Middle frontal gyrus (tissue), 1 donor: ENCODE results near the gene CD28.
"Not testable (repeated sequence)": the region's sequence is repeated elsewhere in the genome, so short reads cannot be mapped to it uniquely, and the experiment has no call there.

Source experiments
- DNase-seq: peaks from one replicate; pipeline ENCODE4 v3.0.0-alpha.2; 2015; ENCODE audit warnings: low spot score; ENCODE audit errors: extremely low spot score

Gene CD28

GRCh38 chr2:203685789-203686420 is 20.5 kb upstream of the CD28 start:
- DNase-seq: no peak

- DNase-seq: no peak
These were observed 19.3 kb upstream of the CD28 start for GRCh38 chr2:203687165-203687564.

- DNase-seq: no peak
These were observed 17.6 kb upstream of the CD28 start for GRCh38 chr2:203688798-203689197.

- DNase-seq: no peak
These were observed 16.9 kb upstream of the CD28 start for GRCh38 chr2:203689426-203690116.

GRCh38 chr2:203690117-203690431 is 16.4 kb upstream of the CD28 start:
- DNase-seq: no peak

- DNase-seq: no peak
These were observed 15.9 kb upstream of the CD28 start for GRCh38 chr2:203690441-203691047.

- DNase-seq: no peak
These were observed 15.3 kb upstream of the CD28 start for GRCh38 chr2:203691149-203691548.

GRCh38 chr2:203692031-203692710 is 14.3 kb upstream of the CD28 start:
- DNase-seq: no peak

- DNase-seq: no peak
These were observed 13.1 kb upstream of the CD28 start for GRCh38 chr2:203693242-203693879.

- no peak for DNase-seq
These were observed 12.2 kb upstream of the CD28 start for GRCh38 chr2:203694191-203694590.

GRCh38 chr2:203697190-203697589 is 9.2 kb upstream of the CD28 start:
- DNase-seq: no peak

- not testable (repeated sequence) for DNase-seq
These were observed 8.7 kb upstream of the CD28 start for GRCh38 chr2:203697763-203698162.

- DNase-seq: not testable (repeated sequence)
These were observed 8.0 kb upstream of the CD28 start for GRCh38 chr2:203698410-203698809.

GRCh38 chr2:203704430-203704829 is 2.0 kb upstream of the CD28 start:
- no peak for DNase-seq

- DNase-seq: no peak
These were observed 1.3 kb upstream of the CD28 start for GRCh38 chr2:203705178-203705577.

- DNase-seq: no peak
These were observed 1.1 kb downstream of the CD28 start for GRCh38 chr2:203707530-203707929.

GRCh38 chr2:203708846-203709396 is 2.5 kb downstream of the CD28 start:
- DNase-seq: no peak

- DNase-seq: no peak
These were observed 3.1 kb downstream of the CD28 start for GRCh38 chr2:203709416-203710040.

- DNase-seq: no peak
These were observed 3.8 kb downstream of the CD28 start for GRCh38 chr2:203710226-203710625.

- no peak for DNase-seq
These were observed 4.5 kb downstream of the CD28 start for GRCh38 chr2:203710952-203711351.

GRCh38 chr2:203711399-203711798 is 5.0 kb downstream of the CD28 start:
- DNase-seq: no peak
